22Rv1 (cell line): Measurements from ENCODE around the gene SUSD4.

Experiments used
- ZFX ChIP-seq: fragments of 450-650 bp; IDR thresholded peaks from 2 replicates; pipeline ENCODE4 v1.6.1; 2017; ENCODE audit warnings: antibody characterized with exemption, borderline replicate concordance
- TF ChIP-seq, protein P1 (sequence below): fragments of 450-650 bp; IDR thresholded peaks from 2 replicates; pipeline ENCODE4 v1.5.1; 2017; ENCODE audit warnings: mild to moderate bottlenecking

DNA sequence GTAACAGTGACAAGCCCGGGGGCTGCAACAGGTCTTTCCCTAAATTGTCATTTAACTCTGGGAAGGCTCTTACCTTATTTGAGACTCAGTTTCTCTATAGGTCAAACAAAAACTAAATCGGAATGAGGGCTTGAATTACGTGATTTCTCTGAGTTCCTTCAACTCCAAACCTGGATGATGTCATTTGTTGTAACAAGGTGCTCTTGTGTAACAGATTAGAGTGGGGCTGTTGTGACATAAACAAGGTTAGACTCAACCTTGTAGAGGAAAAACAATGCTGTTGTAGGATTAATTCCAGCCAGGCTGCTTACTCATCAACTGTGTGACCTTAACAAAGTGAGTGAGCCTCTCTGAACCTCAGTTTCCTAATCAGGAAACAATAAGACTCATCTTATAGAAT is 74.4 kb downstream of the SUSD4 start:
- TF ChIP-seq, protein P1, sequence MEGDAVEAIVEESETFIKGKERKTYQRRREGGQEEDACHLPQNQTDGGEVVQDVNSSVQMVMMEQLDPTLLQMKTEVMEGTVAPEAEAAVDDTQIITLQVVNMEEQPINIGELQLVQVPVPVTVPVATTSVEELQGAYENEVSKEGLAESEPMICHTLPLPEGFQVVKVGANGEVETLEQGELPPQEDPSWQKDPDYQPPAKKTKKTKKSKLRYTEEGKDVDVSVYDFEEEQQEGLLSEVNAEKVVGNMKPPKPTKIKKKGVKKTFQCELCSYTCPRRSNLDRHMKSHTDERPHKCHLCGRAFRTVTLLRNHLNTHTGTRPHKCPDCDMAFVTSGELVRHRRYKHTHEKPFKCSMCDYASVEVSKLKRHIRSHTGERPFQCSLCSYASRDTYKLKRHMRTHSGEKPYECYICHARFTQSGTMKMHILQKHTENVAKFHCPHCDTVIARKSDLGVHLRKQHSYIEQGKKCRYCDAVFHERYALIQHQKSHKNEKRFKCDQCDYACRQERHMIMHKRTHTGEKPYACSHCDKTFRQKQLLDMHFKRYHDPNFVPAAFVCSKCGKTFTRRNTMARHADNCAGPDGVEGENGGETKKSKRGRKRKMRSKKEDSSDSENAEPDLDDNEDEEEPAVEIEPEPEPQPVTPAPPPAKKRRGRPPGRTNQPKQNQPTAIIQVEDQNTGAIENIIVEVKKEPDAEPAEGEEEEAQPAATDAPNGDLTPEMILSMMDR = no peak
- TF ChIP-seq ZFX = no peak
